CD14-positive monocyte (primary cell): ENCODE measurements around the gene CDK15. TPM values are rescaled to one million over a fixed set of nuclear protein-coding genes. Genes with fewer than 3 reads are reported as not detected.
"Not testable (repeated sequence)": the region's sequence is repeated elsewhere in the genome, so short reads cannot be mapped to it uniquely, and the experiment has no call there.

ENCODE experiments used
- DNase-seq, 3 donors: peaks; one replicate each; pipeline ENCODE4 v3.0.0-alpha.2; 2011 to 2022
- H2AFZ ChIP-seq: 2 replicates; pipeline ENCODE4 v1.6.0; 2012; ENCODE audit warnings: mild to moderate bottlenecking, low read depth, low read length, inconsistent platforms; ENCODE audit not compliant: insufficient read depth, poor library complexity, severe bottlenecking
- H3K27ac ChIP-seq, 2 donors: 1 replicate in 1 of 2; 2 replicates in 1 of 2; pipeline ENCODE4 v1.5.1; 2012 to 2013; ENCODE audit warnings: low read length in 2 of 2, control low read depth in 1 of 2, inconsistent platforms in 1 of 2, low read depth in 1 of 2, mild to moderate bottlenecking in 1 of 2
- H3K27me3 ChIP-seq, 2 donors: one replicate each; pipeline versions ENCODE4 v1.6.0 to v1.6.1; 2011 to 2013; ENCODE audit warnings: low read length in 2 of 2; ENCODE audit not compliant: control insufficient read depth in 2 of 2, insufficient read depth in 2 of 2
- H3K36me3 ChIP-seq, 2 donors: replicated peaks in 1 of 2; 1 replicate in 1 of 2; 2 replicates in 1 of 2; pipeline versions ENCODE4 v1.5.1 to v1.6.1; 2012 to 2013; ENCODE audit warnings: low read length in 2 of 2, control low read depth in 1 of 2, inconsistent platforms in 1 of 2, mild to moderate bottlenecking in 1 of 2; ENCODE audit not compliant: insufficient read depth in 2 of 2, control insufficient read depth in 1 of 2
- H3K4me1 ChIP-seq, 2 donors: 1 replicate in 1 of 2; 2 replicates in 1 of 2; pipeline versions ENCODE4 v1.5.1 to v1.6.1; 2012 to 2013; ENCODE audit warnings: low read length in 2 of 2, control low read depth in 1 of 2, inconsistent platforms in 1 of 2, mild to moderate bottlenecking in 1 of 2, moderate library complexity in 1 of 2; ENCODE audit not compliant: insufficient read depth in 2 of 2, control insufficient read depth in 1 of 2
- H3K4me2 ChIP-seq: replicated peaks from 2 replicates; pipeline ENCODE3; 2012; ENCODE audit warnings: low read length, moderate library complexity, mild to moderate bottlenecking; ENCODE audit not compliant: poor library complexity, severe bottlenecking; ENCODE audit errors: extremely low read depth
- H3K4me3 ChIP-seq, 3 experiments: fragments of 200-600 bp in 1 of 3; sonication (generic) in 1 of 3; replicated peaks in 1 of 3; 1 replicate in 2 of 3; 2 replicates in 1 of 3; pipeline ENCODE4 v1.5.1; 2011 to 2013; ENCODE audit warnings: low read length in 3 of 3, mild to moderate bottlenecking in 3 of 3, control low read depth in 2 of 3, low read depth in 2 of 3, inconsistent platforms in 1 of 3, moderate library complexity in 1 of 3
- H3K79me2 ChIP-seq: 2 replicates; pipeline ENCODE4 v1.6.0; 2012; ENCODE audit warnings: mild to moderate bottlenecking, control low read depth, inconsistent platforms, low read length, moderate library complexity; ENCODE audit not compliant: insufficient read depth
- H3K9ac ChIP-seq: 2 replicates; pipeline ENCODE4 v1.6.0; 2017; ENCODE audit warnings: low read length, mild to moderate bottlenecking; ENCODE audit not compliant: insufficient read depth, poor library complexity, severe bottlenecking
- H3K9me3 ChIP-seq, 2 donors: replicated peaks in 1 of 2; 1 replicate in 1 of 2; 2 replicates in 1 of 2; pipeline versions ENCODE4 v1.5.1 to v1.6.1; 2012 to 2013; ENCODE audit warnings: low read length in 2 of 2, control low read depth in 1 of 2; ENCODE audit not compliant: control insufficient read depth in 1 of 2, insufficient read depth in 1 of 2
- H4K20me1 ChIP-seq: 2 replicates; pipeline ENCODE4 v1.6.0; 2012; ENCODE audit warnings: mild to moderate bottlenecking, low read length, control low read depth, moderate library complexity; ENCODE audit not compliant: insufficient read depth
- H3K27ac Mint-ChIP-seq, 7 donors: one replicate each; pipeline ENCODE4 v1.8.0; 2020; ENCODE audit warnings: mild to moderate bottlenecking in 7 of 7, mixed read lengths in 7 of 7, moderate library complexity in 6 of 7, inconsistent platforms in 2 of 7
- H3K27me3 Mint-ChIP-seq, 3 donors: one replicate each; pipeline ENCODE4 v1.8.0; 2021 to 2022; ENCODE audit warnings: low read depth in 3 of 3, mild to moderate bottlenecking in 3 of 3, mixed read lengths in 3 of 3, moderate library complexity in 3 of 3, inconsistent platforms in 1 of 3
- H3K36me3 Mint-ChIP-seq, 2 donors: one replicate each; pipeline ENCODE4 v1.8.0; 2020; ENCODE audit warnings: mixed read lengths in 2 of 2, inconsistent platforms in 1 of 2, mild to moderate bottlenecking in 1 of 2
- H3K4me1 Mint-ChIP-seq: one replicate; pipeline ENCODE4 v1.8.0; 2020; ENCODE audit warnings: mild to moderate bottlenecking, mixed read lengths
- H3K4me3 Mint-ChIP-seq, 2 donors: one replicate each; pipeline ENCODE4 v1.8.0; 2020; ENCODE audit warnings: mild to moderate bottlenecking in 2 of 2, mixed read lengths in 2 of 2, moderate library complexity in 1 of 2
- H3K9me3 Mint-ChIP-seq, 7 donors: one replicate each; pipeline ENCODE4 v1.8.0; 2020 to 2022; ENCODE audit warnings: mixed read lengths in 7 of 7, mild to moderate bottlenecking in 6 of 7, moderate library complexity in 6 of 7, inconsistent platforms in 2 of 7
- CTCF ChIP-seq: fragments of 200-600 bp; IDR thresholded peaks from one replicate; pipeline ENCODE4 v1.8.0; 2022; ENCODE audit warnings: antibody characterized with exemption, mild to moderate bottlenecking
- WGBS: methylation state at CpG from one replicate; pipeline ENCODE4 v1.1.5; 2013; ENCODE audit warnings: missing lambda C conversion rate; ENCODE audit not compliant: insufficient coverage; 5-methylcytosine and 5-hydroxymethylcytosine counted together
- intact Hi-C, 2 donors: fragments of 100-400 bp; cut with micrococcal nuclease; formaldehyde crosslinking; loops; one replicate each; pipeline versions ENCODE4 v1.15.0 to v1.15.1; 2023
- polyA plus RNA-seq, 3 donors: library from polyadenylated mRNA; depleted of rRNA in 1 of 3; unstranded in 2 of 3; stranded (reverse) in 1 of 3; fragments of 300-500 nt in 2 of 3; fragments of >200 nt in 1 of 3; fragmentation: Illumina TruSeq in 2 of 3; gene quantifications; 1 replicate in 2 of 3; 2 replicates in 1 of 3; pipeline ENCODE4 v1.2.3, GENCODE V29; 2012 to 2021

CDK15 gene
- polyA plus RNA-seq, 3 donors = not detected

GRCh38 chr2:201809633-201810032, 3.3 kb downstream of the CDK15 start:
- H3K4me3 ChIP-seq = no peak overlapping the region
- Mint-ChIP-seq H3K4me3 (no peak overlapping the region), H3K4me1 (no peaks in the 10 kb centered on the region), H3K27ac (no peak overlapping the region), H3K27me3 (peaks cover 0 to 5% (median 3%) of the 10 kb centered on the region in 3 donors), H3K9me3 (no peaks in the 10 kb centered on the region), H3K36me3 (no peaks in the 10 kb centered on the region)
- no peaks in the 10 kb centered on the region for H3K27me3 ChIP-seq
- no peak for DNase-seq
- no peaks in the 10 kb centered on the region for H4K20me1 ChIP-seq
- no peaks in the 10 kb centered on the region for H3K4me1 ChIP-seq
- WGBS = 100% methylated on average over 1 of the region's 4 CpGs
- no peaks in the 10 kb centered on the region for H3K79me2 ChIP-seq
- H2AFZ ChIP-seq = no peak overlapping the region
- intact Hi-C loops = no loop called here
- no peak overlapping the region for H3K9ac ChIP-seq
- no peak for TF ChIP-seq CTCF
- H3K4me2 ChIP-seq = no peak overlapping the region
- H3K9me3 ChIP-seq = no peaks in the 10 kb centered on the region
- H3K36me3 ChIP-seq = no peaks in the 10 kb centered on the region
- no peak overlapping the region for H3K27ac ChIP-seq

GRCh38 chr2:201810604-201811003, 4.3 kb downstream of the CDK15 start:
- H3K9me3 ChIP-seq, H2AFZ ChIP-seq, H3K27ac ChIP-seq, DNase-seq, H3K4me2 ChIP-seq, H3K4me1 ChIP-seq, H3K27me3 Mint-ChIP-seq, H3K27me3 ChIP-seq, intact Hi-C loops, H3K79me2 ChIP-seq, H4K20me1 ChIP-seq, H3K36me3 ChIP-seq, H3K27ac Mint-ChIP-seq, H3K9me3 Mint-ChIP-seq, H3K4me1 Mint-ChIP-seq, H3K4me3 ChIP-seq, H3K4me3 Mint-ChIP-seq, H3K36me3 Mint-ChIP-seq, H3K9ac ChIP-seq: not testable (repeated sequence)
- 100% methylated on average over 6 of the region's 7 CpGs for WGBS
